ENCODE data around the gene DLX5.

Gene DLX5

GRCh38 chr7:97021747-97022490, 2.7 kb downstream of the DLX5 start:
- no peak overlapping the region for H3K27ac ChIP-seq
- DNase-seq (ENCODE audit: low spot score), result no peak
- CTCF ChIA-PET, result interaction anchor here (0.7 kb wide), 1 partner anchor 623 kb away, joined by 3 read pairs; no protein-coding TSS in a partner anchor
- TF ChIP-seq, protein P1, sequence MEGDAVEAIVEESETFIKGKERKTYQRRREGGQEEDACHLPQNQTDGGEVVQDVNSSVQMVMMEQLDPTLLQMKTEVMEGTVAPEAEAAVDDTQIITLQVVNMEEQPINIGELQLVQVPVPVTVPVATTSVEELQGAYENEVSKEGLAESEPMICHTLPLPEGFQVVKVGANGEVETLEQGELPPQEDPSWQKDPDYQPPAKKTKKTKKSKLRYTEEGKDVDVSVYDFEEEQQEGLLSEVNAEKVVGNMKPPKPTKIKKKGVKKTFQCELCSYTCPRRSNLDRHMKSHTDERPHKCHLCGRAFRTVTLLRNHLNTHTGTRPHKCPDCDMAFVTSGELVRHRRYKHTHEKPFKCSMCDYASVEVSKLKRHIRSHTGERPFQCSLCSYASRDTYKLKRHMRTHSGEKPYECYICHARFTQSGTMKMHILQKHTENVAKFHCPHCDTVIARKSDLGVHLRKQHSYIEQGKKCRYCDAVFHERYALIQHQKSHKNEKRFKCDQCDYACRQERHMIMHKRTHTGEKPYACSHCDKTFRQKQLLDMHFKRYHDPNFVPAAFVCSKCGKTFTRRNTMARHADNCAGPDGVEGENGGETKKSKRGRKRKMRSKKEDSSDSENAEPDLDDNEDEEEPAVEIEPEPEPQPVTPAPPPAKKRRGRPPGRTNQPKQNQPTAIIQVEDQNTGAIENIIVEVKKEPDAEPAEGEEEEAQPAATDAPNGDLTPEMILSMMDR (conservative IDR thresholded peaks at IDR 0.05; ENCODE audit: low read depth), result no peak
- POLR2A ChIA-PET (ENCODE audit: low non-redundant PET), result no interaction called here

- ChIA-PET CTCF (interaction anchor here (0.5 to 0.6 kb wide), 3 partner anchors 45 to 849 kb away, joined by 3 read pairs; no protein-coding TSS in a partner anchor), POLR2A (ENCODE audit: low non-redundant PET) (no interaction called here)
- TF ChIP-seq, protein P1 (conservative IDR thresholded peaks at IDR 0.05; ENCODE audit: low read depth), result no peak
- DNase-seq (ENCODE audit: low spot score), result no peak
- H3K27ac ChIP-seq, result no peak overlapping the region
Observed at GRCh38 chr7:97020996-97021746, 3.5 kb downstream of the DLX5 start.

DNA sequence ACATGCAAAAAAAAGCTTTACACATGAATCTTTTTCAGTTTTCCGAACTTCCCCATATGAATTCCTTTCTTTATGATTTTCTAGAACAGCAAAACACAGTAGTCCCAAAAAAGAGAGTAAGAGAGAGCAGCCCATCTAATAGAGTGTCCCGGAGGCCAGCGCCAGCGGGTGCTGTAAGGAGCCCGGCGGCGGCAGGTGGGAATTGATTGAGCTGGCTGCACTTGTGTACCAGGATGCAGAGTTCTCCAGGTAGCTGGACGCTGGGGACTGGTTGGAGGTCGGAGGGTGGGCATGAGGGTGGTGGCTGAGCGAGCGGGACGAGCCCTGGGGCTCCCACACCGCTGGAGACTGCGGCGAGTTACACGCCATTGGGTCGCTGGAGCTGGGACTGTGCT, 4.0 kb downstream of the DLX5 start:
- CTCF ChIA-PET, result interaction anchor here (0.6 kb wide), 2 partner anchors 45 to 702 kb away, joined by 3 read pairs; no protein-coding TSS in a partner anchor
- H3K27ac ChIP-seq, result no peak overlapping the region
- TF ChIP-seq, protein P1 (conservative IDR thresholded peaks at IDR 0.05; ENCODE audit: low read depth), result no peak
- POLR2A ChIA-PET (ENCODE audit: low non-redundant PET), result no interaction called here
- no peak for DNase-seq (ENCODE audit: low spot score)

DNA sequence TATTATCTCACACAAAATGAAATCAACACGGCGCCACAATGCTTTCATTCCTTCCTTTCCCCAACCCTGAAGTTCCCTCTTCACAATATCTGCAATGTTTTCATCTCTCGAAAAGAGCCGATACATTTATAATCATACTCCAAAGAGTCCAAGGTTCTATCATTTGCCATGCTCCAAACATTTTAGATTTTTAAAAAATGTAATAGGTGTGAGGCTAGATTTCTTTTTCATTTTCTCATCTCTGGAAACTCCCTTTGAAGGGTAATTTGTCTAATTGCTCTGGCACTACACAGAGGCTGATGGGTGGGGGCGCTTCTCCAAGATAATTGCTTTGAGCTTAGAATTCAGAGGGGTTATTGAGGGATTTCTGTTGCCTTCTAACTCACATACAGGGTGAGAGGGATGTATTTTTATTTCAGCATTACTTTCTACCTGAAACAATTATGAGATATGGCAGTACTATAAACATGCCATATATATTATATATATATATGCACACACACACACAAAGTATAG, 4.9 kb downstream of the DLX5 start:
- ChIA-PET CTCF (interaction anchor here (0.7 kb wide), 1 partner anchor 22 kb away, joined by 3 read pairs; no protein-coding TSS in a partner anchor), POLR2A (ENCODE audit: low non-redundant PET) (no interaction called here)
- no peak for DNase-seq (ENCODE audit: low spot score)
- no peak overlapping the region for H3K27ac ChIP-seq
- TF ChIP-seq, protein P1 (conservative IDR thresholded peaks at IDR 0.05; ENCODE audit: low read depth), result no peak

DNA sequence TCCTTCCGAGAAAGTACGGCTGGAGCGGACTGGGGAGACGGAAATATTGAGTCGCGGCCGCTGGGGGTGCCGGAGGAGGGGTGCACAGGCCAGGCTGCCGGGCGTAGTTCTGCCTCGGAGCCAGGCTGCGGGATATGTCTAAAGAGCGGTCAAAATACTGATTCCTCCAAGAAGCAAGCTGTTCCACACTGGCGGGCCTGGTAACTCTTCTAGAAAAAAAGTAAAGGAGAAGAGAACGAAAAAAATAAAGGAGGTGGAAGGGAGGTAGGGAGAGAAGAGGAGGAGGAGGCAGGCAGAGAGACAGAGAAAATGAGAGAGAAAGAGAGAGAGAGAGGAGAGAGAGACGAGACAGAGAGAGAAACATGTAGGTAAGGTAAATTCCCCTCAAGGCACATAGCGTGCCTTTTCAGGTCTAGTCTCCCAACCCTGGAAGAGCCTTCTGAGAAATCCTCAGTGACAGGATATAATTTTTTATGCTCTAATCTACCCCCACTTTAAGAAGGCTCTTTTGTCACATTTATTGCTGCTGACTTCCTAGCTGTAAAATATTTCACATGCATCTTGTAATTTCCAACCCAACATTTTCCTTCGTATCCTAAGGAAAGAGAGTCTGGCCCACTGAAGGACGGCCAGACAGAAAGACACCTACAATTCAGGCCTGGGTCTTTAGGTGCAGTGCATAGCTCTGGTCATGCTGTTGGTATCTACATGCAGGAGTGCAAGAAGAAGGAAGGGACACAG, 5.7 kb downstream of the DLX5 start:
- H3K27ac ChIP-seq, result no peak overlapping the region
- ChIA-PET CTCF (interaction anchor here (0.7 kb wide), 1 partner anchor 23 kb away, joined by 3 read pairs; no protein-coding TSS in a partner anchor), POLR2A (ENCODE audit: low non-redundant PET) (no interaction called here)
- TF ChIP-seq, protein P1 (conservative IDR thresholded peaks at IDR 0.05; ENCODE audit: low read depth), result no peak
- DNase-seq (ENCODE audit: low spot score), result no peak

- ChIA-PET CTCF (interaction anchor here (0.6 to 1.0 kb wide), 4 partner anchors 9 to 1143 kb away, joined by 3 to 4 read pairs (median 3); no protein-coding TSS in a partner anchor), POLR2A (ENCODE audit: low non-redundant PET) (no interaction called here)
- DNase-seq (ENCODE audit: low spot score), result no peak
- no peak overlapping the region for H3K27ac ChIP-seq
- TF ChIP-seq, protein P1 (conservative IDR thresholded peaks at IDR 0.05; ENCODE audit: low read depth), result no peak
Observed at GRCh38 chr7:97018126-97018601, 6.5 kb downstream of the DLX5 start.

Data from RWPE1 (cell line).